Naive thymus-derived CD8-positive, alpha-beta T cell (primary cell): Measurements from ENCODE around the gene CTDP1. TPM values are rescaled to one million over a fixed set of nuclear protein-coding genes. Genes with fewer than 3 reads are reported as not detected.
A peak's percentile ranks its signal among the peaks of the same experiment; 100 is the strongest.
"Not testable (repeated sequence)": the region's sequence is repeated elsewhere in the genome, so short reads cannot be mapped to it uniquely, and the experiment has no call there.

Experiments
- ATAC-seq, 2 donors: fragments of 150-1000 bp; cut with Tn5 transposase in 1 of 2; sonication (Bioruptor Pico), chemical (Tn5 transposase) in 1 of 2; 1 replicate in 1 of 2; 2 replicates in 1 of 2; pipeline ENCODE4 v1.10.0; 2021; ENCODE audit warnings: mild to moderate bottlenecking in 2 of 2, moderate library complexity in 2 of 2
- POLR2A ChIA-PET: fragments of 350-600 bp; sonication (Branson Sonifier 250); formaldehyde crosslinking; loops from one replicate; lab custom pipeline; 2021; ENCODE audit warnings: antibody characterized with exemption; lab: Charles Lee
- DNase-seq, 10 donors: peaks; one replicate each; pipeline versions ENCODE4 v3.0.0 to v3.0.0-alpha.2; 2020 to 2022
- H3K27ac Mint-ChIP-seq, 10 donors: one replicate each; pipeline ENCODE4 v1.8.0; 2020 to 2022; ENCODE audit warnings: mild to moderate bottlenecking in 10 of 10, mixed read lengths in 10 of 10, moderate library complexity in 4 of 10, inconsistent platforms in 1 of 10
- H3K27me3 Mint-ChIP-seq, 5 donors: one replicate each; pipeline ENCODE4 v1.8.0; 2021 to 2022; ENCODE audit warnings: mixed read lengths in 5 of 5
- H3K36me3 Mint-ChIP-seq, 3 donors: one replicate each; pipeline ENCODE4 v1.8.0; 2020 to 2022; ENCODE audit warnings: mixed read lengths in 3 of 3, mild to moderate bottlenecking in 2 of 3, inconsistent platforms in 1 of 3
- H3K4me1 Mint-ChIP-seq, 4 donors: one replicate each; pipeline ENCODE4 v1.8.0; 2021 to 2022; ENCODE audit warnings: mixed read lengths in 4 of 4
- H3K4me3 Mint-ChIP-seq, 10 donors: one replicate each; pipeline ENCODE4 v1.8.0; 2020 to 2022; ENCODE audit warnings: mild to moderate bottlenecking in 10 of 10, mixed read lengths in 10 of 10, moderate library complexity in 6 of 10, inconsistent platforms in 1 of 10
- H3K9me3 Mint-ChIP-seq, 9 donors: one replicate each; pipeline ENCODE4 v1.8.0; 2020 to 2022; ENCODE audit warnings: mixed read lengths in 9 of 9, mild to moderate bottlenecking in 3 of 9, inconsistent platforms in 1 of 9, moderate library complexity in 1 of 9
- polyA plus RNA-seq, 3 donors: library from polyadenylated mRNA; unstranded; fragments of 300-500 nt; fragmentation: Illumina TruSeq; gene quantifications; one replicate each; pipeline ENCODE4 v1.2.3, GENCODE V29; 2021
- total RNA-seq, 8 experiments: library from RNA in 2 of 8; stranded (reverse) in 2 of 8; gene quantifications; one replicate each; pipeline ENCODE4 v1.2.3 and lab custom pipeline; 2021 to 2026

CTDP1 gene
- total and polyA plus RNA-seq, 5 experiments from 2014 or later, result 7.9 to 46.2 (median 31.1) TPM

DNA sequence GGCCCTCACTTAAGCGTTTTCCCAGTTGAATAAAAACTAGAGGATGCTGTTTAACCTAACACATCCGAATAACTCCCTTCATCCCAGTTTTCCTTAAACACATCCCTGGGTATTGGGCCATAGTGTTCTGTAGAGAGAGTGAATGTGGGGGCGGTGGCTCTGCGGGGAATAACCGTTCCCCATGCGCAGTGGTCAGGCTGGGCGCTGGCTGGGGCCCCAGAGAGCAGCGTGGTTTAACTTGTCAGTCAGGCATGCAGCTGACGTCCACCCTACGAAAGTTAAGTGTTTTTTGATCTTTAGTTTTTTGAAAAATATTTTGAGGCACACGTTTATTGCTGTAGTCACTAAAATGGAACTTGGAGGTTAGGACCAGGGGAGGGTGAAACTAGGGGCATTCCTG, 33.7 kb downstream of the CTDP1 start:
- POLR2A ChIA-PET, result no interaction called here
- Mint-ChIP-seq H3K27me3 (no peaks in the 10 kb centered on the region), H3K4me3 (no peak overlapping the region), H3K36me3 (peaks cover 4 to 66% (median 17%) of the 10 kb centered on the region in 3 donors), H3K9me3 (no peaks in the 10 kb centered on the region), H3K27ac (peak overlapping the region in 1 of 10 donors; percentile 41), H3K4me1 (peaks cover 0 to 4% (median 3%) of the 10 kb centered on the region in 4 donors)
- ATAC-seq (no peak), DNase-seq (no peak)

DNA sequence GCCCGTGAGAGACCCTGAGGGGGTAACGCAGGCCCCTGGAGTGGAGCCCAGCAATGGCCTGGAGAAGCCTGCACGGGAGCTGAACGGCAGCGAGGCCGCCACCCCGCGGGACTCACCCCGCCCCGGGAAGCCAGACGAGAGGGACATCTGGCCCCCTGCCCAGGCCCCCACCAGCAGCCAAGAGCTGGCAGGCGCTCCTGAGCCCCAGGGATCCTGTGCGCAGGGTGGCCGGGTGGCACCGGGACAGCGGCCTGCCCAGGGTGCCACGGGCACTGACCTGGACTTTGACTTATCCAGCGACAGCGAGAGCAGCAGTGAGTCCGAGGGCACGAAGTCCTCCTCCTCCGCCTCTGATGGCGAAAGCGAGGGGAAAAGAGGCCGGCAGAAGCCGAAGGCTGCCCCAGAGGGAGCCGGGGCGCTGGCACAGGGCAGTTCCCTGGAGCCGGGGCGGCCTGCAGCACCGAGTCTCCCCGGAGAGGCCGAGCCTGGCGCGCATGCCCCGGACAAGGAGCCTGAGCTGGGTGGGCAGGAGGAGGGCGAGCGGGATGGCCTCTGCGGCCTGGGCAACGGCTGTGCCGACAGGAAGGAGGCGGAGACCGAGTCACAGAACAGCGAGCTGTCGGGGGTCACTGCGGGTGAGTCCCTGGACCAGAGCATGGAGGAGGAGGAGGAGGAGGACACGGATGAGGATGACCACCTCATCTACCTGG, 35.1 kb downstream of the CTDP1 start:
- DNase-seq (no peak), ATAC-seq (no peak)
- Mint-ChIP-seq H3K4me3 (no peak overlapping the region), H3K36me3 (peaks cover 9 to 70% (median 20%) of the 10 kb centered on the region in 3 donors), H3K27ac (no peak overlapping the region), H3K4me1 (peaks cover 0 to 3% (median 2%) of the 10 kb centered on the region in 4 donors), H3K9me3 (no peaks in the 10 kb centered on the region), H3K27me3 (no peaks in the 10 kb centered on the region)
- POLR2A ChIA-PET, result no interaction called here

DNA sequence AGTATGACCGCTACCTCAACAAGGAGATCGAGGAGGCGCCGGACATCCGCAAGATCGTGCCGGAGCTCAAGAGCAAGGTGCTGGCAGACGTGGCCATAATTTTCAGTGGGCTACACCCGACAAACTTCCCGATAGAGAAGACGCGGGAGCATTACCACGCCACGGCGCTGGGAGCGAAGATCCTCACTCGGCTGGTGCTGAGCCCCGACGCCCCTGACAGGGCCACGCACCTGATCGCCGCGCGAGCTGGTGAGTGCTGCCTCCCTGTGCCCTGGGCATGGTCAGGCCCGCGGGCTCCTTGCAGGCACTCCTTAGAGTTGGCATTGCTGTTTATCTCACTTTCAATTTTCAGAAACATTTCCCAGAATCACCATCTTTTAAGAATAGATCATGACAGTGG, 35.7 kb downstream of the CTDP1 start:
- Mint-ChIP-seq H3K27me3 (no peaks in the 10 kb centered on the region), H3K4me1 (peaks cover 0 to 3% (median 2%) of the 10 kb centered on the region in 4 donors), H3K4me3 (peak overlapping the region in 1 of 10 donors; percentile 68), H3K36me3 (peaks cover 9 to 66% (median 16%) of the 10 kb centered on the region in 3 donors), H3K27ac (peak overlapping the region in 3 of 10 donors; percentile 48 to 72 (median 52)), H3K9me3 (no peaks in the 10 kb centered on the region)
- POLR2A ChIA-PET, result no interaction called here
- no peak for DNase-seq
- ATAC-seq, result no peak

DNA sequence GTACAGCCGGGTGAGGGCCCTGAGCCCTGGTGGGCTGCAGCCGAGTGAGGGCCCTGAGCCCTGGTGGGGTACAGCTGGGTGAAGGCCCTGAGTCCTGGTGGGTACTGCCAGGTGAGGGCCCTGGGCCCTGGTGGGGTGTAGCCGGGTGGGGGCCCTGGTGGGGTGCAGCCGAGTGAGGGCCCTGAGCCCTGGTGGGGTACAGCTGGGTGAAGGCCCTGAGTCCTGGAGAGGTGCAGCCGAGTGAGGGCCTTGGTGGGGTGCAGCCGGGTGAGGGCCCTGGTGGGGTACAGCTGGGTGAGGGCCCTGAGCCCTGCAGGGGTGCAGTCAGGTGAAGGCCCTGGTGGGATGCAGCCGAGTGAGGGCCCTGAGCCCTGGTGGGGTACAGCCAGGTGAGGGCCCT, 37.5 kb downstream of the CTDP1 start:
- H3K4me3 Mint-ChIP-seq, result no peak overlapping the region

DNA sequence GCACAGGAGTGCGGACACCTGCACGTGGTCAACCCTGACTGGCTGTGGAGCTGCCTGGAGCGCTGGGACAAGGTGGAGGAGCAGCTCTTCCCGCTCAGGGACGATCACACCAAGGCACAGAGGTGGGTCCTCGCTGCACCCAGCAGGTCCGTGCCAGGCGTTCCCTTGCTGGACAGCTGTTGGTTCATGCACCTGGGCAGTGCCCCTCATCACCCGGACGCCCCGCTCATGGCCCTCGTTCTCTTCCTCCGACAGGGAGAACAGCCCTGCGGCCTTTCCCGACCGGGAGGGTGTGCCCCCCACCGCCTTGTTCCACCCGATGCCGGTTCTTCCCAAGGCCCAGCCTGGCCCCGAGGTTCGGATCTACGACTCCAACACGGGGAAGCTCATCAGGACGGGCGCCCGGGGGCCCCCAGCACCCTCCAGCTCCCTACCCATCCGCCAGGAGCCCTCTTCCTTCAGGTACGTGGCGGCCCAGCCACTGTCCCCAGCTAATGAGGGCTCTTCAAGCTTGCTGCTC, 38.0 kb downstream of the CTDP1 start:
- Mint-ChIP-seq H3K27me3 (no peaks in the 10 kb centered on the region), H3K4me3 (no peak overlapping the region), H3K36me3 (peaks cover 9 to 62% (median 23%) of the 10 kb centered on the region in 3 donors), H3K27ac (no peak overlapping the region), H3K4me1 (peaks cover 0 to 6% (median 4%) of the 10 kb centered on the region in 4 donors), H3K9me3 (no peaks in the 10 kb centered on the region)
- POLR2A ChIA-PET, result no interaction called here
- ATAC-seq (peak in 1 of 2 donors; percentile 14), DNase-seq (no peak)

More for the DNA sequence above, 37.5 kb downstream of the CTDP1 start:
- no peaks in the 10 kb centered on the region for H3K27me3 Mint-ChIP-seq
- POLR2A ChIA-PET, result no interaction called here
- peaks cover 9 to 62% (median 23%) of the 10 kb centered on the region in 3 donors for H3K36me3 Mint-ChIP-seq
- H3K9me3 Mint-ChIP-seq, result no peaks in the 10 kb centered on the region
- ATAC-seq, result peak in 1 of 2 donors; percentile 14
- H3K27ac Mint-ChIP-seq, result no peak overlapping the region
- DNase-seq, result no peak
- peaks cover 0 to 5% (median 3%) of the 10 kb centered on the region in 4 donors for H3K4me1 Mint-ChIP-seq

DNA sequence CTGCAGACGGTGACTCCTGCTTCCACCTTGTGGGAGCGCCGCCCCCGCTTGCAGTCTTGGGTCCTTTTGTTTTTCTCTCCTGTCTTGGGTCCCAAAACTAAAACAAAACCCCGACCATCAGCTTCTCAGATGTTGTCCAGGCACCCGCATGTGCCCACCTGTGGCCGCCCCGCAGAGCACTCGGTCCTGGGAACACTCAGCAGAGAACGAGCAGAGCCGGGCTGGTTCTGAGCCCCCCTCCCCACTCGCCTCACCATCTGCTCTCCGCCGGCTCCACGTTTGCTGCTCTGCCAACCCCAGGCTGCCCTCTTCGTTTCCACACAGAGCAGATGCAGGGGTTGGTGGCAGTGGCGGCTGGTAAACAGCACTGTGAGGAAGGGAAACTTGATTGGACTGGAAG, 38.5 kb downstream of the CTDP1 start:
- Mint-ChIP-seq H3K4me3 (no peak overlapping the region), H3K9me3 (no peaks in the 10 kb centered on the region), H3K4me1 (peaks cover 0 to 6% (median 4%) of the 10 kb centered on the region in 4 donors), H3K27me3 (no peaks in the 10 kb centered on the region), H3K27ac (peak overlapping the region in 1 of 10 donors; percentile 82), H3K36me3 (peaks cover 9 to 57% (median 27%) of the 10 kb centered on the region in 3 donors)
- POLR2A ChIA-PET, result no interaction called here
- ATAC-seq, result no peak
- no peak for DNase-seq

DNA sequence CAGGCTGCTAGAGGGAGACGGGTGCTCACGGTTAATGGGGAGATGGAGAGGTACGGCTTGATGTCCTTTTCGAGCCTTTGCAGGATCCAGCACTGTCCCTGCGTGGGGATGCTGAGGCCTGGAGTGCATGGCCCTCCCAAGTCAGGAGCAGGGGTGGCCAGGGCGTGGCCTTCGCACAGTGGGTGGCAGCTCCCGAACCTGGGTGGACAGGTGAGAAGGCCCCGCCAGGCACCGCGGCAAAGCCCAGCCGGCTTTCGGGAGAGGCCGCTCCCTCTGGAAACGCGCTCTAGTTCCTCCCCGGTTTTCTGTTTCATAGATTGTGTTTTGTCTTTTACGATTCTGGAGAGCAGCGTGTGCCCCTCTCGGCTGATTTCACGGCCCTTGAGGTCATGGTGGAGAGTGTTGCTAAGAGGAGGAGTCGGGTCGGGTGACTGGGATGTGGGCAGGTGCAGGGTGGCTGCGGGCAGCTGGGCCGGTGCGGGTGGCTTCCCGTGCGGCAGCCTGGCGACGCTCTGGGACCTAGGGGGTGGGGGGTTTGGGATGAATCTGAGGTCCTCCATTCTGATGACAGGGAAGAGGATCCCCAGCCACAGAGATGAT, 39.4 kb downstream of the CTDP1 start:
- H3K36me3 Mint-ChIP-seq, result peaks cover 9 to 60% (median 26%) of the 10 kb centered on the region in 3 donors

DNA sequence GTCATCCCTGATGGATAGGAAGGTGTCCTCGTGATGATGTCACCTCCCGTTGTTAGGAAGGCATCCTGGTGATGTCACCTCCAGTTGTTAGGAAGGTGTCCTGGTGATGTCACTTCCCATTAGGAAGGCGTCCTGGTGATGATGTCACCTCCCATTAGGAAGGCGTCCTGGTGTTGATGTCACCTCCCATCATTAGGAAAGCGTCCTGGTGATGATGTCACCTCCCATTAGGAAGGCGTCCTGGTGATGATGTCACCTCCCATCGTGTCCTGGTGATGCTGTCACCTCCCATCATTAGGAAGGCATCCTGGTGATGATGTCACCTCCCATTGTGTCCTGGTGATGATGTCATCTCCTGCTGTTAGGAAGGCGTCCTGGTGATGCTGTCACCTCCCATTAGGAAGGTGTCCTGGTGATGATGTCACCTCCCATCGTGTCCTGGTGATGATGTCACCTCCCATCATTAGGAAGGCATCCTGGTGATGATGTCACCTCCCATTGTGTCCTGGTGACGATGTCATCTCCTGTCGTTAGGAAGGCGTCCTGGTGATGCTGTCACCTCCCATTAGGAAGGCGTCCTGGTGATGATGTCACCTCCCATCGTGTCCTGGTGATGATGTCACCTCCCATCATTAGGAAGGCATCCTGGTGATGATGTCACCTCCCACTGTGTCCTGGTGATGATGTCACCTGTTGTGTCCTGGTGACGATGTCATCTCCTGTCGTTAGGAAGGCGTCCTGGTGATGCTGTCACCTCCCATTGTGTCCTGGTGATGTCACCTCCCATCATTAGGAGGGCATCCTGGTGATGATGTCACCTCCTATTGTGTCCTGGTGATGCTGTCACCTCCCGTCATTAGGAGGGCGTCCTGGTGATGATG, 40.1 kb downstream of the CTDP1 start:
- Mint-ChIP-seq H3K27ac (peak overlapping the region in 3 of 10 donors; percentile 48 to 82 (median 69)), H3K4me1 (peaks cover 4 to 14% (median 7%) of the 10 kb centered on the region in 4 donors), H3K4me3 (peak overlapping the region in 1 of 10 donors; percentile 40), H3K36me3 (peaks cover 9 to 68% (median 31%) of the 10 kb centered on the region in 3 donors)
- H3K27me3 Mint-ChIP-seq, DNase-seq, H3K9me3 Mint-ChIP-seq, ATAC-seq, POLR2A ChIA-PET: not testable (repeated sequence)

More for the DNA sequence above, 39.4 kb downstream of the CTDP1 start:
- POLR2A ChIA-PET, result no interaction called here
- peak overlapping the region in 2 of 10 donors; percentile 10 to 40 for H3K4me3 Mint-ChIP-seq
- H3K9me3 Mint-ChIP-seq, result no peaks in the 10 kb centered on the region
- H3K27ac Mint-ChIP-seq, result peak overlapping the region in 2 of 10 donors; percentile 69 to 82
- H3K27me3 Mint-ChIP-seq, result no peaks in the 10 kb centered on the region
- DNase-seq (no peak), ATAC-seq (no peak)
- H3K4me1 Mint-ChIP-seq, result peaks cover 0 to 7% (median 5%) of the 10 kb centered on the region in 4 donors

DNA sequence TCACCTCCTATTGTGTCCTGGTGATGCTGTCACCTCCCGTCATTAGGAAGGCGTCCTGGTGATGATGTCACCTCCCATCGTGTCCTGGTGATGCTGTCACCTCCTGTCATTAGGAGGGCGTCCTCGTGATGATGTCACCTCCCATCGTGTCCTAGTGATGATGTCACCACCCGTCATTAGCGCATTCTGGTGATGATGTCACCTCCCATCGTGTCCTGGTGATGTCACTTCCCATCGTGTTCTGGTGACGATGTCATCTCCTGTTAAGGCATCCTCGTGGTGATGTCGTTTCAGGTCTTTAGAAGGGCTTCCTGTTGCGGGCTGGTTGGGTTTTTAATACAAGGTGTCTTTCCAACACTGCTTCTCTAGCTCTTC, 40.7 kb downstream of the CTDP1 start:
- H3K4me1 Mint-ChIP-seq, result peaks cover 10 to 19% (median 12%) of the 10 kb centered on the region in 4 donors
- H3K4me3 Mint-ChIP-seq, result no peak overlapping the region
- POLR2A ChIA-PET, result no interaction called here
- no peak for DNase-seq
- H3K36me3 Mint-ChIP-seq, result peaks cover 9 to 68% (median 30%) of the 10 kb centered on the region in 3 donors
- ATAC-seq, result no peak
- H3K27me3 Mint-ChIP-seq, result no peaks in the 10 kb centered on the region
- H3K27ac Mint-ChIP-seq, result peak overlapping the region in 1 of 10 donors; percentile 29
- H3K9me3 Mint-ChIP-seq, result no peaks in the 10 kb centered on the region

DNA sequence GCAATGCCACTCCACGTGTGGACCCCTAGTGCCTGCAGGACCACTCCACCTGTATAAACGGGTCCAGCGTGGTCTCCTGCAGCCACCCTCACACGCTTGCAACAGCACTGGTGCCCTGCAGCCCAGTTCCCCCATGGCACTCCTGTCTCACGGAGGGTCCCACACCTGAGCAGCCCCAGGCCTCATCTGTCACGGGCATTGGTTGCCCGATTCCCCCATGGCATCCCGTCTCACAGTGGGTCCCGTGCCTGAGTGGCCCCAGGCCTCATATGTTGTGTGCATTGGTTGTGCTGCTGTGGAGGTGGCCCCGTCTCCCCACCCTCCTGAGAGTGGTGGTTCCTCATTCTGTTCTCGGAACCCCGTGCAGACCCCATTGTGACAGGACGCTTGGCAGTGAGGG, 43.4 kb downstream of the CTDP1 start:
- no peak for ATAC-seq
- Mint-ChIP-seq H3K27ac (peak overlapping the region in 1 of 10 donors; percentile 57), H3K4me1 (peaks cover 14 to 27% (median 22%) of the 10 kb centered on the region in 4 donors)

DNA sequence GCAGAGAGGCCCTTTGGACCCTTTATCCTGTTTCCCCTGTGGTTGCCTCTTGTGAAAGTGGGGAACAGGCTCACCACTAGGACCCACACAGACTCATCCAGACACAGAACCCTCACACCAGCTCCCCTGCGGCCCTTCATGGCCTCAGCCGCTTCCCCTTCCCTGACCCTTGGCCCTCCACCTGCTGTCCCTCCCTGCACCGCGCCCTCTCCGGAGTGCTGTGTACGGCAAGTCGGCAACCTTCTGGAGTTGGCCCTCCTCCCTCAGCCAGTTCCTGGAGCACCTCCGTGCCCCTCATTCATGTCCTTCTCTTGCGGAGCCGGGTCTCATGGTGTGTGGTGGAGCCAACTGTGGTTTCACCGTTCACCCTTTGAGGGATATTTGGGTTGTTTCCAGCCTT, 44.0 kb downstream of the CTDP1 start:
- Mint-ChIP-seq H3K27ac (peak overlapping the region in 1 of 10 donors; percentile 74), H3K4me3 (no peak overlapping the region), H3K36me3 (peaks cover 19 to 82% (median 50%) of the 10 kb centered on the region in 3 donors), H3K4me1 (peaks cover 14 to 27% (median 22%) of the 10 kb centered on the region in 4 donors), H3K27me3 (no peaks in the 10 kb centered on the region), H3K9me3 (peaks cover 0 to 15% (median 0%) of the 10 kb centered on the region in 9 donors)
- ATAC-seq, result no peak
- POLR2A ChIA-PET, result no interaction called here
- peak in 1 of 10 donors; percentile 19 for DNase-seq

More for the DNA sequence above, 43.4 kb downstream of the CTDP1 start:
- POLR2A ChIA-PET, result no interaction called here
- H3K4me3 Mint-ChIP-seq, result no peak overlapping the region
- peaks cover 15 to 82% (median 46%) of the 10 kb centered on the region in 3 donors for H3K36me3 Mint-ChIP-seq
- peaks cover 0 to 10% (median 0%) of the 10 kb centered on the region in 9 donors for H3K9me3 Mint-ChIP-seq
- peak in 1 of 10 donors; percentile 58 for DNase-seq
- H3K27me3 Mint-ChIP-seq, result no peaks in the 10 kb centered on the region
